K562 (cell line): Measurements from ENCODE around the gene CD84. TPM values are rescaled to one million over a fixed set of nuclear protein-coding genes. Genes with fewer than 3 reads are reported as not detected.

Experiments used
- BRD9 ChIP-seq: fragments of 450-650 bp; IDR thresholded peaks from 2 replicates; pipeline ENCODE4 v1.6.1; 2018; ENCODE audit warnings: low read depth; ENCODE audit not compliant: partially characterized antibody
- CBFA2T2 ChIP-seq: fragments of 450-650 bp; conservative IDR thresholded peaks from 2 replicates; pipeline ENCODE4 v1.6.1; 2017; ENCODE audit warnings: mild to moderate bottlenecking
- CHD1 ChIP-seq: fragments of 200-600 bp; sonication (generic); IDR thresholded peaks from one replicate; pipeline ENCODE4 v1.6.1; 2012; ENCODE audit warnings: mild to moderate bottlenecking, moderate library complexity, low read length, inconsistent platforms
- CTBP1 ChIP-seq: fragments of 450-650 bp; IDR thresholded peaks from 2 replicates; pipeline ENCODE4 v1.6.1; 2016; ENCODE audit warnings: borderline replicate concordance
- CXXC5 ChIP-seq: fragments of 250-450 bp; sonication (Bioruptor Pico); IDR thresholded peaks from 2 replicates; pipeline ENCODE4 v1.8.0; 2022; ENCODE audit warnings: inconsistent platforms, mild to moderate bottlenecking, moderate library complexity
- HIVEP1 ChIP-seq: fragments of 250-450 bp; sonication (Bioruptor Pico); IDR thresholded peaks from 2 replicates; pipeline ENCODE4 v1.4.0; 2020; ENCODE audit warnings: mild to moderate bottlenecking
- KHSRP ChIP-seq: fragments of 450-650 bp; IDR thresholded peaks from 2 replicates; pipeline ENCODE4 v1.6.1; 2017
- NEUROD1 ChIP-seq: fragments of 150-350 bp; IDR thresholded peaks from 2 replicates; pipeline ENCODE4 v1.6.1; 2014; ENCODE audit warnings: borderline replicate concordance, low read length, low read depth; ENCODE audit not compliant: partially characterized antibody
- PTTG1 ChIP-seq: fragments of 450-650 bp; IDR thresholded peaks from 2 replicates; pipeline ENCODE4 v1.6.1; 2016; ENCODE audit warnings: low read depth, mild to moderate bottlenecking, missing genetic modification characterization, missing compliant biosample characterization
- TAF7 ChIP-seq: fragments of 450-650 bp; IDR thresholded peaks from 2 replicates; pipeline ENCODE4 v1.6.1; 2016; ENCODE audit warnings: missing genetic modification characterization, missing compliant biosample characterization
- ZNF561 ChIP-seq: fragments of 450-650 bp; formaldehyde crosslinking; conservative IDR thresholded peaks from 2 replicates; pipeline ENCODE4 v1.4.0; 2020; ENCODE audit warnings: mild to moderate bottlenecking, moderate library complexity
- ZNF707 ChIP-seq: fragments of 250-450 bp; sonication (Bioruptor Pico); conservative IDR thresholded peaks from 2 replicates; pipeline ENCODE4 v1.8.0; 2022; ENCODE audit warnings: inconsistent platforms, mild to moderate bottlenecking, moderate library complexity
- polyA plus RNA-seq, 8 experiments: library from polyadenylated mRNA; depleted of rRNA in 4 of 8; stranded (reverse) in 5 of 8; unstranded in 3 of 8; fragments of >200 nt; fragmentation: Nextera tagmentation in 2 of 8; fragmentation: Illumina TruSeq in 1 of 8; extraction: Ambion mirVana in 2 of 8; extraction: Trizol in 1 of 8; gene quantifications; 2 replicates each; pipeline versions ENCODE4 v1.2.1 to v1.2.3, GENCODE V29; 2011 to 2014; ENCODE audit warnings: inconsistent platforms in 1 of 8, missing spikeins in 1 of 8
- total RNA-seq, 7 experiments: library from RNA; depleted of rRNA in 6 of 7; stranded (reverse); fragments of >200 nt in 6 of 7; fragmentation: Illumina TruSeq in 2 of 7; extraction: Trizol in 2 of 7; gene quantifications; 2 replicates each; pipeline versions ENCODE4 v1.2.1 to v1.2.3, GENCODE V29; 2011 to 2021; ENCODE audit warnings: low replicate concordance in 1 of 7
- TF ChIP-seq, protein P1 (sequence below): fragments of 450-650 bp; conservative IDR thresholded peaks from 2 replicates; pipeline ENCODE4 v1.6.1; 2016; ENCODE audit warnings: missing genetic modification characterization, low read depth, mild to moderate bottlenecking, missing compliant biosample characterization, moderate library complexity
- TF ChIP-seq, protein P2 (sequence below), 2 experiments: fragments of 450-650 bp; IDR thresholded peaks; 2 replicates each; pipeline ENCODE4 v1.6.1; 2016; ENCODE audit warnings: mild to moderate bottlenecking in 2 of 2, borderline replicate concordance in 1 of 2, low read depth in 1 of 2, moderate library complexity in 1 of 2
- TF ChIP-seq, protein P3 (sequence below): fragments of 450-650 bp; formaldehyde crosslinking; IDR thresholded peaks from 2 replicates; pipeline ENCODE4 v1.4.0; 2022; ENCODE audit warnings: missing genetic modification characterization

Gene CD84
- total and polyA plus RNA-seq, 9 of the 15 experiments (the other 6 are each of a cell fraction or from before 2014, with no cell fraction given): 0.82 to 6.8 (median 2.0) TPM

DNA sequence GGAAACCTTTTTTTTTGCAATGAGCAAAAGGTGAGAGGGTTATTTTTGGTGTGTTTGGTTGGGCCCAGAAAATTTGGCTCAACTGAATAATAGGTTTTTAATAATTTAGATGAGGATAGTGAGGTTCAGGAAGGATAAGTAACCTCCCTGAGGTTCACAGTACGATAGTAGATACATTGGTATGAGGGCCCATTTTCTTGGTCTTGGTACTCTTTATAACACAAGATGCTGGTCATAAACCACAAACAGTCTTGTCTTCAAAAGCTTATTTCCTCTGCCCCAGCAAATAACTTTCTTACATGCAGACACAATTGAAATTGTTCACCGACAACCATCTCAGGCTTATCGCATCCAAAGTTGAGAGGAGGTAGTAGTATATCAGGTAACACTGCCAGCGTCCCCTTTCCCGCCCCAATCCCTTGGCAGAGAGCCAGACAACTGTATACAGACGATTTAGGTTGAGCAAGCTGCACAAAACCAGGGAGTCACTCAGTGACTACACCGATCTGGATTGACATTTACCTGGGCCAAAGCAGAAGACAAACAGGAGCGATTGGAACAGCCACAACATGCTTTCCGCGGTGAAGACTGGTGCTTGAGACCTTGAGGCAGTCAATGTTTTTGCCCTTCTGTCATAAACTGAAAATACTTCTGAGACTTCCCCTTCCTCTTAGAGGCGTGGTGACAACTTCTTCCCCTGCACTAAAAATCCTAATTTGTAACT lies 56.5 kb downstream of the CD84 start, which contains the start of gene SLAMF6 (continued):
- TF ChIP-seq, protein P1, sequence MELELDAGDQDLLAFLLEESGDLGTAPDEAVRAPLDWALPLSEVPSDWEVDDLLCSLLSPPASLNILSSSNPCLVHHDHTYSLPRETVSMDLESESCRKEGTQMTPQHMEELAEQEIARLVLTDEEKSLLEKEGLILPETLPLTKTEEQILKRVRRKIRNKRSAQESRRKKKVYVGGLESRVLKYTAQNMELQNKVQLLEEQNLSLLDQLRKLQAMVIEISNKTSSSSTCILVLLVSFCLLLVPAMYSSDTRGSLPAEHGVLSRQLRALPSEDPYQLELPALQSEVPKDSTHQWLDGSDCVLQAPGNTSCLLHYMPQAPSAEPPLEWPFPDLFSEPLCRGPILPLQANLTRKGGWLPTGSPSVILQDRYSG (tag): no peak
- TF ChIP-seq CTBP1 (peak; percentile 49; the same call in 1 of the 2 replicates), NEUROD1 (no peak), ZNF561 (CRISPR knock-in tag) (no peak), CBFA2T2 (peak; percentile 9; the same call in 1 of the 2 replicates), TAF7 (no peak), BRD9 (peak; percentile 26), CXXC5 (peak; percentile 50; the same call in 1 of the 2 replicates), HIVEP1 (CRISPR knock-in tag) (no peak), CHD1 (no peak), ZNF707 (no peak), KHSRP (no peak), PTTG1 (tag) (no peak)
- TF ChIP-seq, protein P2, sequence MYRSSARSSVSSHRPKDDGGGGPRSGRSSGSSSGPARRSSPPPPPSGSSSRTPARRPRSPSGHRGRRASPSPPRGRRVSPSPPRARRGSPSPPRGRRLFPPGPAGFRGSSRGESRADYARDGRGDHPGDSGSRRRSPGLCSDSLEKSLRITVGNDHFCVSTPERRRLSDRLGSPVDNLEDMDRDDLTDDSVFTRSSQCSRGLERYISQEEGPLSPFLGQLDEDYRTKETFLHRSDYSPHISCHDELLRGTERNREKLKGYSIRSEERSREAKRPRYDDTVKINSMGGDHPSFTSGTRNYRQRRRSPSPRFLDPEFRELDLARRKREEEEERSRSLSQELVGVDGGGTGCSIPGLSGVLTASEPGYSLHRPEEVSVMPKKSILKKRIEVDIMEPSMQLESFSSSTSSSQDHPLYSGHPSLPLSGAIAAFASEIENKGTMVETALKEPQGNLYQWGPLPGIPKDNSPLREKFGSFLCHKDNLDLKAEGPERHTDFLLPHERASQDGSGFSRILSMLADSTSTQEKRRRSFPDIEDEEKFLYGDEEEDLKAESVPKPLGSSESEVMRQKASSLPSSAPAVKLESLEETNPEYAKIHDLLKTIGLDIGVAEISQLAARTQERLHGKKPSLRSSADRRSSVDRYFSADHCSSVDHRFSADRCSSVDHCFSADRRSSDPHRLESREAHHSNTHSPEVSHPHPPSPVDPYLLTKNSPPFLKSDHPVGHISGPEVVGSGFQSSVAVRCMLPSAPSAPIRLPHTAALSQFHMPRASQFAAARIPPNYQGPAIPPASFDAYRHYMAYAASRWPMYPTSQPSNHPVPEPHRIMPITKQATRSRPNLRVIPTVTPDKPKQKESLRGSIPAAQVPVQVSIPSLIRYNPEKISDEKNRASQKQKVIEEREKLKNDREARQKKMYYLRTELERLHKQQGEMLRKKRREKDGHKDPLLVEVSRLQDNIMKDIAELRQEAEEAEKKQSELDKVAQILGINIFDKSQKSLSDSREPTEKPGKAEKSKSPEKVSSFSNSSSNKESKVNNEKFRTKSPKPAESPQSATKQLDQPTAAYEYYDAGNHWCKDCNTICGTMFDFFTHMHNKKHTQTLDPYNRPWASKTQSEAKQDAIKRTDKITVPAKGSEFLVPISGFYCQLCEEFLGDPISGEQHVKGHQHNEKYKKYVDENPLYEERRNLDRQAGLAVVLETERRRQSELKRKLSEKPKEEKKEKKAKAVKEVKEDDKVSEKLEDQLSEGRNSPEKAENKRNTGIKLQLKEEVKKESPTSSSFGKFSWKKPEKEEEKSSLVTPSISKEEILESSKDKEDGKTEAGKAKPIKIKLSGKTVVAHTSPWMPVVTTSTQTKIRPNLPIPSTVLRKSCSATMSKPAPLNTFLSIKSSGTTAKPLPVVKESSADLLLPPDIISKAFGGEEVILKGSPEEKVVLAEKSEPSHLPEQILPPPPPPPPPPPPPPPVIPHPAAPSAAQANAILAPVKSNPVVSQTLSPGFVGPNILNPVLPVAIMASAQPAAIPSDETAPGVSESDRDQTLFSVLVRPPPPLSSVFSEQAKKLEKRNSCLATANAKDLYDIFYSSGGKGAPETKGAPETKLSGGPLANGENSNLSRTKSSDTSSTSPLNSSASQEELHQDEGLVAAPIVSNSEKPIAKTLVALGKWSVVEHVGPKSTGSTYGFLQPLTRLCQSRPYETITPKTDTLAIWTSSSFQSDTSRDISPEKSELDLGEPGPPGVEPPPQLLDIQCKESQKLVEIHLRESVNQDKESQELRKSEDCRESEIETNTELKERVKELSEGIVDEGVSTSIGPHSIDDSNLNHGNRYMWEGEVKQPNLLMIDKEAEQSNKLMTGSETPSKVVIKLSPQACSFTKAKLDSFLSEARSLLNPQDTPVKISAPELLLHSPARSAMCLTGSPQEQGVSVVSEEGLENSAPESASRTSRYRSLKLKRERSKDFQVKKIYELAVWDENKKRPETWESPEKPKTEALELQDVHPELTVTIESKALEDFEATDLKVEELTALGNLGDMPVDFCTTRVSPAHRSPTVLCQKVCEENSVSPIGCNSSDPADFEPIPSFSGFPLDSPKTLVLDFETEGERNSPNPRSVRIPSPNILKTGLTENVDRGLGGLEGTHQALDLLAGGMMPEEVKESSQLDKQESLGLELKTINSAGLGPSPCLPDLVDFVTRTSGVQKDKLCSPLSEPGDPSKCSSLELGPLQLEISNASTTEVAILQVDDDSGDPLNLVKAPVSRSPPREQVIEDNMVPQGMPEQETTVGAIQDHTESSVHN (IDR thresholded peaks at IDR 0.05; ENCODE audit: borderline replicate concordance in 1 of 2, low read depth in 1 of 2): no peak
- TF ChIP-seq, protein P3, sequence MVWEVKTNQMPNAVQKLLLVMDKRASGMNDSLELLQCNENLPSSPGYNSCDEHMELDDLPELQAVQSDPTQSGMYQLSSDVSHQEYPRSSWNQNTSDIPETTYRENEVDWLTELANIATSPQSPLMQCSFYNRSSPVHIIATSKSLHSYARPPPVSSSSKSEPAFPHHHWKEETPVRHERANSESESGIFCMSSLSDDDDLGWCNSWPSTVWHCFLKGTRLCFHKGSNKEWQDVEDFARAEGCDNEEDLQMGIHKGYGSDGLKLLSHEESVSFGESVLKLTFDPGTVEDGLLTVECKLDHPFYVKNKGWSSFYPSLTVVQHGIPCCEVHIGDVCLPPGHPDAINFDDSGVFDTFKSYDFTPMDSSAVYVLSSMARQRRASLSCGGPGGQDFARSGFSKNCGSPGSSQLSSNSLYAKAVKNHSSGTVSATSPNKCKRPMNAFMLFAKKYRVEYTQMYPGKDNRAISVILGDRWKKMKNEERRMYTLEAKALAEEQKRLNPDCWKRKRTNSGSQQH (CRISPR knock-in tag): no peak
